Loucy (cell line): ENCODE results near the gene TPI1.

Source experiments
- EZH2phosphoT487 ChIP-seq: fragments of 200-600 bp; IDR thresholded peaks from 2 replicates; pipeline ENCODE4 v1.6.1; 2018; ENCODE audit warnings: antibody characterized with exemption, mild to moderate bottlenecking, moderate library complexity, borderline replicate concordance
- TF ChIP-seq, protein P1 (sequence below): fragments of 200-600 bp; sonication (generic); conservative IDR thresholded peaks from 2 replicates; pipeline ENCODE4 v1.5.1; 2014; ENCODE audit warnings: mild to moderate bottlenecking, antibody characterized with exemption, low read length

- TF ChIP-seq, protein P1, sequence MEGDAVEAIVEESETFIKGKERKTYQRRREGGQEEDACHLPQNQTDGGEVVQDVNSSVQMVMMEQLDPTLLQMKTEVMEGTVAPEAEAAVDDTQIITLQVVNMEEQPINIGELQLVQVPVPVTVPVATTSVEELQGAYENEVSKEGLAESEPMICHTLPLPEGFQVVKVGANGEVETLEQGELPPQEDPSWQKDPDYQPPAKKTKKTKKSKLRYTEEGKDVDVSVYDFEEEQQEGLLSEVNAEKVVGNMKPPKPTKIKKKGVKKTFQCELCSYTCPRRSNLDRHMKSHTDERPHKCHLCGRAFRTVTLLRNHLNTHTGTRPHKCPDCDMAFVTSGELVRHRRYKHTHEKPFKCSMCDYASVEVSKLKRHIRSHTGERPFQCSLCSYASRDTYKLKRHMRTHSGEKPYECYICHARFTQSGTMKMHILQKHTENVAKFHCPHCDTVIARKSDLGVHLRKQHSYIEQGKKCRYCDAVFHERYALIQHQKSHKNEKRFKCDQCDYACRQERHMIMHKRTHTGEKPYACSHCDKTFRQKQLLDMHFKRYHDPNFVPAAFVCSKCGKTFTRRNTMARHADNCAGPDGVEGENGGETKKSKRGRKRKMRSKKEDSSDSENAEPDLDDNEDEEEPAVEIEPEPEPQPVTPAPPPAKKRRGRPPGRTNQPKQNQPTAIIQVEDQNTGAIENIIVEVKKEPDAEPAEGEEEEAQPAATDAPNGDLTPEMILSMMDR = no peak
- TF ChIP-seq EZH2phosphoT487 = no peak
Measured at GRCh38 chr12:6849976-6850560, 17.3 kb upstream of the TPI1 start.
